Astrocyte of the spinal cord (primary cell): ENCODE measurements around the gene IGSF23.

Experiments
- DNase-seq: peaks from one replicate; pipeline ENCODE4 v3.0.0; 2011; ENCODE audit warnings: low read depth, low spot score
- H3K4me3 ChIP-seq: 2 replicates; pipeline ENCODE4 v1.5.1; 2011; ENCODE audit warnings: low read depth, mild to moderate bottlenecking, low read length, moderate library complexity
- CTCF ChIP-seq: IDR thresholded peaks from 2 replicates; pipeline ENCODE4 v1.5.1; 2012; ENCODE audit warnings: low read depth, mild to moderate bottlenecking, low read length, inconsistent platforms
- in situ Hi-C: cut with HindIII; loops from 2 replicates; pipeline ENCODE4 v1.10.0; 2017; ENCODE audit warnings: low sequenced_read_pairs

The IGSF23 gene

DNA sequence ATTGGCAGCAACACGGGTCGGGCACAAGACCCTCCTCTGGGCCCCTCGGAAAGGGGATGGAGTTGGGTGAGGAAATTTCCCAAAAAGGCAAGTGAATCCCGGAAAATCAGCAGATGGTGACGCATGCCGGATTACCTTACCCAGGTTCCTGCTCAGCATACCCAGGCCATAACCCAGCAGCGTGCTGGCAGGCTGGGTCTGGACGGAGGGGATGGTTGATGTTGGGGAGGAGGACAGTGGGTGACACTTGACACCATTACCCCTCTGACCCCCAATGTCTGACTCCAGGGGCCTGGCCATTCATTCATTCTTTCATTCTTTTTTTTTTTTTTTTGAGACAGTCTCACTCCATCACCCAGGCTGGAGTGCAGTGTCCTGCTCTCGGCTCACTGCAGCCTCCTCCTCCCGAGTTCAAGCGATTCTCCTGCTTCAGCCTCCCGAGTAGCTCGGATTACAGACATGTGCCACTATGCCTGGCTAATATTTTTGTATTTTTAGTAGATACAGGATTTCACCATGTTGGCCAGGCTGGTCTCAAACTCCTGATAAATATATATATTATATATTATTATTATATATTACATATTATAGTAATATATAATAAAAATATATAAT, 31.1 kb downstream of the IGSF23 start:
- no peak for TF ChIP-seq CTCF
- H3K4me3 ChIP-seq: peak overlapping the region; percentile 87
- peak; percentile 48 for DNase-seq
- in situ Hi-C loops: no loop called here

DNA sequence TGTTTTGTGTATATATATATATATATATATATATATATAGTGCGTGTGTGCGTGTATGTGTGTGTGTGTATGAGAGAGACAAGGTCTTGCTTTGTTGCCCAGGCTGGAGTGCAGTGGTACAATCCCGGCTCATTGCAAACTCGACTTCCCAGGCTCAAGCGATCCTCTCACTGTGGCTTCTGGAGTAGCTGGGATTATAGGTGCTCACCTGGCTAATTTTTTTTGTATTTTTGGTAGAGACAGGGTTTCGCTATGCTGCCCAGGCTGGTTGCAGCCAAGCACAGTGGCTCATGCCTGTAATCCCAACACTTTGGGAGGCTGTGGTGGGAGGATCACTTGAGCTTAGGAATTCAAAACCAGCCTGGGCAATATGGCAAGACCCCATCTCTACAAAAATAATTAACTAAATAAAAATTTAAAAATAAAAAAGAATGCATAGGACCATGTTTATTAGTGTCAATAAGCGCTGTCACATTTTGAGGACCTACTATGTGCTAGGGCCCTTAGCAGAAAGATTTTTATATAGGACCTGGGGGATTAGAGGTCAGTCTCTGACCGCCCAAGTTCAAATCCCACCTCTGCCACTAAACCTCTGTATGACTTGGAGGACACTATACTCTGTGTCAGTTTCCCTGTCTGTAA, 32.2 kb downstream of the IGSF23 start:
- DNase-seq: no peak
- H3K4me3 ChIP-seq: no peak overlapping the region
- TF ChIP-seq CTCF: no peak
- in situ Hi-C loops: no loop called here

DNA sequence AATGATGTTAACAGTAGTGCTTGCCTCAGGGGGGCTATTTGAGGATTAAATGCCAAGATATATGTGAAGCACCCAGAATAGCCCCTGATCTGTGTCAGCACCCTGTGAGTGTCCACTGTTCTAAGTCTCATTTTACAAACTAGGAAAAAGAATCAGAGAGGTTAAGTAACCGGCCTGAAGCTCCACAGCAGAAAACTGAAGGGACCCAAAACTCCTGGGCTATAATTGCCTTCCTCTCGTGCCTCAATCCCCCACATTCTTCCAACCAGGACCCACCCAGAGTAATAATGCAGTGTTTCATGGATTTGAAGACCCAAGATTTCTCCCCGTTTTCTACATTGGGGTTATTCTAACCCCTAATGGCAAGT, 32.7 kb downstream of the IGSF23 start:
- TF ChIP-seq CTCF: no peak
- in situ Hi-C loops: no loop called here
- no peak for DNase-seq
- H3K4me3 ChIP-seq: no peak overlapping the region

GRCh38 chr19:44647144-44647543, 33.8 kb downstream of the IGSF23 start:
- TF ChIP-seq CTCF: no peak
- H3K4me3 ChIP-seq: no peak overlapping the region
- in situ Hi-C loops: no loop called here
- no peak for DNase-seq

DNA sequence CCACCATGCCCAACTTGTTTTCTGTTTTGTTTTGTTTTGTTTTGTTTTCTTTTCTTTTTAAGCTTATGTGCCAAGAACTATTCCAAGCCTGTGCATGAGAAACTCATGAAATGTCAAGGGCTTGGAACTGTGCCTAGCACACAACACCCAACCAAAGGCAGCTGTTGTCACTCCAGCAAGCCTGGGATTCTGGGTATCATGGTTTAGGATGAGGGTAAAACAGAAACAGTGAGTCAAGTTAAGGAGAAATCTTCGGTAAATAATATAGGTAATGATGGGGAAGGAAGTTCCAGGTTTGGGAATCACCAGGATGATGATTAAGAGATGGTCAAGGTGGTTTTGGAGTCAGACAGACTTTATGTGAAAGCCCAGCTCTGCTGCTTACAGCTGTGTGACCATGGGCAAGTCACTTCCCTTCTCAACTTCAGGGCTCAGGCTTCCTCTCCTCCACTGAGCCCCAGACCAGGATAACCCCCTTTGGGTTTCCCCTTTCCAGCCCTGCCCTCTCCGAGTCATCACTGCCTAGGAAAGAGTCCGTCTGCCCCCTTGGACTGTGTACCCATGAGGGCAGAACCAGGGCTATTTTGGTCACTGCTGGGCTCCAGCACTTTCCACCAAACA, 35.4 kb downstream of the IGSF23 start:
- in situ Hi-C loops: no loop called here
- peak; percentile 36 for DNase-seq
- TF ChIP-seq CTCF: no peak
- no peak overlapping the region for H3K4me3 ChIP-seq

DNA sequence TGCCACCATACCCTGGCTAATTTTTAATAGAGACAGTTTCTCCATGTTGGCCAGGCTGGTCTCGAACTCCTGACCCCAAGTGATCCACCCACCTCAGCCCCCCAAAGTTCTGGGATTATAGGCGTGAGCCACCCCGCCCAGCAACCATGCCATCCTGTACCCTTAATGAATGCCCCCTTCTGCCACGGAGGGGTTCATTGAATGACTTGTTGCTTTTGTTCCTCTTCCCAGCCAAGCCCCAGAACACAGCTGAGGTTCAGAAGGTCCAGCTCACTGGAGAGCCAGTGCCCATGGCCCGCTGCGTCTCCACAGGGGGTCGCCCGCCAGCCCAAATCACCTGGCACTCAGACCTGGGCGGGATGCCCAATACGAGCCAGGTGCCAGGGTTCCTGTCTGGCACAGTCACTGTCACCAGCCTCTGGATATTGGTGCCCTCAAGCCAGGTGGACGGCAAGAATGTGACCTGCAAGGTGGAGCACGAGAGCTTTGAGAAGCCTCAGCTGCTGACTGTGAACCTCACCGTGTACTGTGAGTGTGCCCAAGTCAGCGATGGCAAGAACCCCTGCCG, 36.3 kb downstream of the IGSF23 start:
- DNase-seq: no peak
- in situ Hi-C loops: no loop called here
- TF ChIP-seq CTCF: no peak
- H3K4me3 ChIP-seq: no peak overlapping the region
